GM12878 (cell line): ENCODE results near the gene ARID4B. TPM values are rescaled to one million over a fixed set of nuclear protein-coding genes. Genes with fewer than 3 reads are reported as not detected.

Experiments used
- ATAC-seq: fragments of 200-7000 bp; cut with Tn5 transposase; 3 replicates; pipeline ENCODE4 v1.9.1; 2020; ENCODE audit warnings: mild to moderate bottlenecking, moderate library complexity
- BruUV-seq: library from RNA; stranded (reverse); fragments of 400-500 nt; replicated peaks from 2 replicates; lab custom pipeline; 2021; lab: Mats Ljungman, UMichigan
- CTCF ChIA-PET: fragments of 300-600 bp; sonication (Branson Sonifier 250); formaldehyde crosslinking; extraction: SDS; loops from one replicate; lab custom pipeline; 2021; ENCODE audit warnings: inconsistent platforms; lab: Yijun Ruan, JAX
- POLR2A ChIA-PET: fragments of 350-600 bp; formaldehyde crosslinking; extraction: SDS; loops from one replicate; lab custom pipeline; 2021; ENCODE audit warnings: inconsistent platforms; lab: Charles Lee
- RAD21 ChIA-PET: fragments of 300-600 bp; sonication (Branson Sonifier 250); formaldehyde crosslinking; loops from one replicate; lab custom pipeline; 2023; ENCODE audit warnings: antibody characterized with exemption; ENCODE audit not compliant: unreplicated experiment; lab: Charles Lee
- SMC1A ChIA-PET: fragments of 300-600 bp; sonication (Branson Sonifier 250); formaldehyde crosslinking; loops from one replicate; lab custom pipeline; 2023; ENCODE audit not compliant: unreplicated experiment, uncharacterized antibody; lab: Charles Lee
- DNase-seq: peaks from one replicate; pipeline ENCODE4 v3.0.0-alpha.2; 2011; ENCODE audit warnings: low read depth, low spot score
- FAIRE-seq: peaks from 3 replicates; lab custom pipeline; 2011; peaks lifted over from hg19 to GRCh38; lab: Jason Lieb, UNC
- H2AFZ ChIP-seq: 2 replicates; pipeline ENCODE4 v1.6.0; 2011; ENCODE audit warnings: low read depth, low read length, control low read depth; ENCODE audit not compliant: control insufficient read depth
- H3K27ac ChIP-seq: 2 replicates; pipeline ENCODE4 v1.5.1; 2011; ENCODE audit warnings: control low read depth; ENCODE audit not compliant: control insufficient read depth, insufficient read depth
- H3K27me3 ChIP-seq, 2 experiments: replicated peaks in 1 of 2; 2 replicates each; pipeline versions ENCODE4 v1.6.0 to v1.6.1; 2011; ENCODE audit warnings: low read length in 1 of 2; ENCODE audit not compliant: control insufficient read depth in 2 of 2, insufficient read depth in 2 of 2
- H3K36me3 ChIP-seq, 2 experiments: 2 replicates each; pipeline ENCODE4 v1.5.1; 2011; ENCODE audit warnings: low read length in 1 of 2; ENCODE audit not compliant: control insufficient read depth in 2 of 2, insufficient read depth in 2 of 2
- H3K4me1 ChIP-seq: 2 replicates; pipeline ENCODE4 v1.6.1; 2011; ENCODE audit warnings: mild to moderate bottlenecking, low read length, moderate library complexity, mixed read lengths; ENCODE audit not compliant: control insufficient read depth, insufficient read depth
- H3K4me2 ChIP-seq: 2 replicates; pipeline ENCODE4 v1.6.0; 2011; ENCODE audit warnings: control low read depth; ENCODE audit not compliant: control insufficient read depth, insufficient read depth
- H3K4me3 ChIP-seq: fragments of 200-600 bp; sonication (generic); 2 replicates; pipeline ENCODE4 v1.5.1; 2016
- H3K79me2 ChIP-seq: 2 replicates; pipeline ENCODE4 v1.6.0; 2011; ENCODE audit warnings: low read length; ENCODE audit not compliant: control insufficient read depth, insufficient read depth
- H3K9ac ChIP-seq: 2 replicates; pipeline ENCODE4 v1.8.0; 2011; ENCODE audit warnings: low read length, control low read depth, mixed read lengths; ENCODE audit not compliant: control insufficient read depth, insufficient read depth
- H3K9me3 ChIP-seq: replicated peaks from 3 replicates; pipeline ENCODE4 v1.5.1; 2011; ENCODE audit warnings: mild to moderate bottlenecking, low read length; ENCODE audit not compliant: control insufficient read depth, insufficient read depth
- H4K20me1 ChIP-seq: 2 replicates; pipeline ENCODE4 v1.6.0; 2011; ENCODE audit not compliant: control insufficient read depth, insufficient read depth
- EP300 ChIP-seq, 2 experiments: fragments of 150-350 bp in 1 of 2; IDR thresholded peaks; 2 replicates each; pipeline ENCODE4 v1.6.1; 2011 to 2012; ENCODE audit warnings: low read depth in 2 of 2, low read length in 2 of 2, borderline replicate concordance in 1 of 2, improper control_type of control experiment in 1 of 2, inconsistent platforms in 1 of 2; ENCODE audit not compliant: control insufficient read depth in 1 of 2
- ETV6 ChIP-seq, 2 experiments: fragments of 450-650 bp in 1 of 2; IDR thresholded peaks in 1 of 2; conservative IDR thresholded peaks in 1 of 2; 2 replicates each; pipeline ENCODE4 v1.6.1; 2014; ENCODE audit warnings: antibody characterized with exemption in 1 of 2, borderline replicate concordance in 1 of 2, low read depth in 1 of 2, mild to moderate bottlenecking in 1 of 2, moderate library complexity in 1 of 2
- HDGF ChIP-seq: fragments of 450-650 bp; IDR thresholded peaks from 2 replicates; pipeline ENCODE4 v1.6.1; 2016; ENCODE audit warnings: antibody characterized with exemption
- JUNB ChIP-seq: IDR thresholded peaks from 2 replicates; pipeline ENCODE4 v1.6.1; 2016; ENCODE audit warnings: antibody characterized with exemption, mild to moderate bottlenecking
- MTA2 ChIP-seq: fragments of 450-650 bp; IDR thresholded peaks from 2 replicates; pipeline ENCODE4 v1.6.1; 2016; ENCODE audit warnings: low read depth, mild to moderate bottlenecking, moderate library complexity
- NFXL1 ChIP-seq: fragments of 450-650 bp; IDR thresholded peaks from 2 replicates; pipeline ENCODE4 v1.6.1; 2017; ENCODE audit warnings: antibody characterized with exemption, mild to moderate bottlenecking, borderline replicate concordance
- NR2C2 ChIP-seq: IDR thresholded peaks from 2 replicates; pipeline ENCODE4 v1.6.1; 2011; ENCODE audit warnings: borderline replicate concordance, low read depth; ENCODE audit not compliant: control insufficient read depth, insufficient read length
- RUNX3 ChIP-seq: IDR thresholded peaks from 2 replicates; pipeline ENCODE4 v1.6.1; 2012; ENCODE audit warnings: low read length, inconsistent platforms
- TBL1XR1 ChIP-seq: IDR thresholded peaks from 2 replicates; pipeline ENCODE4 v1.6.1; 2012; ENCODE audit warnings: low read depth, low read length, improper control_type of control experiment
- WGBS: methylation state at CpG from one replicate; pipeline ENCODE4 v1.1.6; 2016; ENCODE audit warnings: low lambda C conversion rate; ENCODE audit not compliant: insufficient replicate concordance, insufficient coverage; ENCODE audit errors: missing lambda C conversion rate; 5-methylcytosine and 5-hydroxymethylcytosine counted together
- in situ Hi-C: fragments of 300-500 bp; cut with MboI; formaldehyde crosslinking; loops from 9 replicates; pipeline ENCODE4 v1.14.3; 2018; ENCODE audit warnings: mixed read lengths
- intact Hi-C: fragments of 100-400 bp; cut with micrococcal nuclease; formaldehyde crosslinking; loops from one replicate; pipeline ENCODE4 v1.14.2; 2022; ENCODE audit not compliant: unreplicated experiment
- polyA plus RNA-seq, 11 experiments: library from polyadenylated mRNA; depleted of rRNA in 4 of 11; unstranded in 6 of 11; stranded (reverse) in 5 of 11; fragments of >200 nt; fragmentation: Nextera tagmentation in 4 of 11; fragmentation: Illumina TruSeq in 1 of 11; extraction: Ambion mirVana in 4 of 11; extraction: Trizol in 1 of 11; gene quantifications; 1 replicate in 1 of 11; 2 replicates in 10 of 11; pipeline versions ENCODE4 v1.2.1 to v1.2.3, GENCODE V29; 2011 to 2016; ENCODE audit warnings: inconsistent platforms in 2 of 11, missing spikeins in 2 of 11, low read depth in 1 of 11
- total RNA-seq, 4 experiments: library from RNA; depleted of rRNA in 3 of 4; stranded (reverse); fragments of >200 nt in 3 of 4; fragmentation: Illumina TruSeq in 1 of 4; extraction: Trizol in 1 of 4; gene quantifications; 2 replicates each; pipeline versions ENCODE4 v1.2.1 to v1.2.3, GENCODE V29; 2013 to 2021
- TF ChIP-seq, protein P1 (sequence below), 3 experiments: IDR thresholded peaks in 2 of 3; conservative IDR thresholded peaks in 1 of 3; 2 replicates each; pipeline ENCODE4 v1.5.1; 2011; ENCODE audit warnings: low read depth in 3 of 3, low read length in 3 of 3, mild to moderate bottlenecking in 3 of 3, control low read depth in 2 of 3, moderate library complexity in 2 of 3, inconsistent platforms in 1 of 3, mixed read lengths in 1 of 3; ENCODE audit not compliant: control insufficient read depth in 2 of 3, insufficient read depth in 1 of 3; ENCODE audit errors: extremely low read depth in 1 of 3
- TF ChIP-seq, protein P2 (sequence below): fragments of 450-650 bp; IDR thresholded peaks from 2 replicates; pipeline ENCODE4 v1.6.1; 2017; ENCODE audit warnings: mild to moderate bottlenecking, moderate library complexity

ARID4B gene
- total and polyA plus RNA-seq, 10 of the 15 experiments (the other 5 are each of a cell fraction or from before 2014, with no cell fraction given) = 13.6 to 39.1 (median 28.0) TPM

DNA sequence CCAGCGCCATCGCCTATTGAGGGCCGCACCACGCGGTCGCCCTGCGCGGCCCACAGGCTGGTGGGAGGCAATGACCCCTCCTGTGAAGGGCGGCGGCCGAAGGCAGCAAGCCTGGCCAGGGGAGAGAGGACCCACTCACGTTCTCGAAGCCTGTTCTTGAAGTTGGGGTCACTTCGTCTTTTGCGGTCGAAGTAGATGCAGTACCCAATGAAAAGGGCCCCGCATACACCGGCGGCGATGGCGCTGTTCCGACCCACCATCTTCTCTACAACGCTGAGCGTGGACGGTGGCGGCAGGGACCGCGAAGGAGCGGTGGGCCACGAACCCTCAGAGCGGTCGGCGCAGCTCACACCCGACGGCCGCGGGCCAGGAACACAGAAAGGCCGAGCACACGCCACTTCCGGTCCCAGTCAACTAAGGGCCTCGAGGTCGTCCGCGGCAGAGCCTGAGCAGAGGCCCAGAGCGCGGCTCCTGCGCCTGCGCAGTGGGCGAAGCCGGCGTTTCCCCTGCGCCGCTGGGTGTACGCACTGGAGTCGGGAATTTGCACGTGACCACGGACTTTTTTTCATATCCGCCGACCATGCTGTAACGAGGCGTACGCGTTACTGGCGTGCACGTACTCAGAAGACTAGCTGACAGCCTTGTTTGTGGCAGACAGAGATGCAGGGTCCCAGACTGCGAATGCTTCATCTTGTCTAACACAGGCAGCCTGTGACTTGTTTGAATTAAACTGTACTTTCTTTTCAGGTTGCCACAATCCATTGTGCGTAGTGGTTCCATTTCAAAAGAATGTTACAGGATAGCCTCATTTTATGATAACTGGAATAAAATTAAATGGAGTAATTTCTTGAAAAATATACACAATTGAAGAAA lies 199.3 kb downstream of the ARID4B start, which contains the start of gene TOMM20:
TSS of gene TOMM20 (minus strand) at position 382 of the 873 bp plus-strand sequence. CDS start at position 260, 122 bp downstream.
- Histone ChIP-seq H4K20me1 (no peaks in the 10 kb centered on the region), H2AFZ (peak within 1 kb of the TSS; percentile 89), H3K27me3 (no peaks in the 10 kb centered on the region), H3K4me3 (peak within 1 kb of the TSS; percentile 90), H3K36me3 (peaks cover 2 to 20% of the 10 kb centered on the region in 2 experiments), H3K27ac (peak within 1 kb of the TSS; percentile 90), H3K4me1 (0 out of 2 replicates have a peak, but pooled peaks cover 3% of the 10 kb centered on the region), H3K79me2 (peaks cover 53% of the 10 kb centered on the region), H3K4me2 (peak within 1 kb of the TSS; percentile 87), H3K9me3 (no peaks in the 10 kb centered on the region), H3K9ac (peak within 1 kb of the TSS; percentile 94)
- in situ Hi-C loops = no loop called here
- ChIA-PET RAD21 (interaction anchor here (1.3 to 2.1 kb wide), 2 partner anchors 23 to 288 kb away, joined by 4 to 10 read pairs; no protein-coding TSS in a partner anchor), POLR2A (interaction anchor here (0.5 to 1.3 kb wide), 2 partner anchors 25 to 32 kb away, joined by 3 to 6 read pairs; partner anchors contain the start of gene RBM34), CTCF (interaction anchor here (1.2 to 2.1 kb wide), 2 partner anchors 24 to 28 kb away, joined by 6 read pairs; no protein-coding TSS in a partner anchor), SMC1A (interaction anchor here (1.3 to 2.5 kb wide), 3 partner anchors 11 to 23 kb away, joined by 4 to 18 read pairs (median 5); no protein-coding TSS in a partner anchor)
- FAIRE-seq = peak; percentile 90
- peak; percentile 92 for ATAC-seq
- intact Hi-C loops = loop anchor here (2.0 to 5.0 kb wide), 3 partner anchors 24 to 199 kb away; partner anchors contain the start of genes ARID4B, GGPS1 and RBM34
- BruUV-seq = TSS peak; percentile 68
- peak; percentile 95 for DNase-seq
- WGBS = 2% methylated on average over 67 of the region's 67 CpGs
- no peak for TF ChIP-seq ETV6 (conservative IDR thresholded peaks at IDR 0.05 in 1 of 2, IDR thresholded peaks at IDR 0.05 in 1 of 2; ENCODE audit: borderline replicate concordance in 1 of 2, low read depth in 1 of 2)
- TF ChIP-seq NFXL1 = no peak
- TF ChIP-seq, protein P1, sequence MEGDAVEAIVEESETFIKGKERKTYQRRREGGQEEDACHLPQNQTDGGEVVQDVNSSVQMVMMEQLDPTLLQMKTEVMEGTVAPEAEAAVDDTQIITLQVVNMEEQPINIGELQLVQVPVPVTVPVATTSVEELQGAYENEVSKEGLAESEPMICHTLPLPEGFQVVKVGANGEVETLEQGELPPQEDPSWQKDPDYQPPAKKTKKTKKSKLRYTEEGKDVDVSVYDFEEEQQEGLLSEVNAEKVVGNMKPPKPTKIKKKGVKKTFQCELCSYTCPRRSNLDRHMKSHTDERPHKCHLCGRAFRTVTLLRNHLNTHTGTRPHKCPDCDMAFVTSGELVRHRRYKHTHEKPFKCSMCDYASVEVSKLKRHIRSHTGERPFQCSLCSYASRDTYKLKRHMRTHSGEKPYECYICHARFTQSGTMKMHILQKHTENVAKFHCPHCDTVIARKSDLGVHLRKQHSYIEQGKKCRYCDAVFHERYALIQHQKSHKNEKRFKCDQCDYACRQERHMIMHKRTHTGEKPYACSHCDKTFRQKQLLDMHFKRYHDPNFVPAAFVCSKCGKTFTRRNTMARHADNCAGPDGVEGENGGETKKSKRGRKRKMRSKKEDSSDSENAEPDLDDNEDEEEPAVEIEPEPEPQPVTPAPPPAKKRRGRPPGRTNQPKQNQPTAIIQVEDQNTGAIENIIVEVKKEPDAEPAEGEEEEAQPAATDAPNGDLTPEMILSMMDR (IDR thresholded peaks at IDR 0.05 in 2 of 3, conservative IDR thresholded peaks at IDR 0.05 in 1 of 3; ENCODE audit: control insufficient read depth in 2 of 3, extremely low read depth in 1 of 3, insufficient read depth in 1 of 3, low read depth in 3 of 3, low read length in 3 of 3) = no peak
- 0 out of 2 replicates have a peak, but pooled peaks have one; percentile 30 for TF ChIP-seq TBL1XR1
- no peak for TF ChIP-seq MTA2
- no peak for TF ChIP-seq EP300 (IDR thresholded peaks at IDR 0.05; ENCODE audit: borderline replicate concordance in 1 of 2, control insufficient read depth in 1 of 2, low read depth in 2 of 2, low read length in 2 of 2)
- peak; percentile 77; the same call in 1 of the 2 replicates for TF ChIP-seq HDGF
- TF ChIP-seq, protein P2, sequence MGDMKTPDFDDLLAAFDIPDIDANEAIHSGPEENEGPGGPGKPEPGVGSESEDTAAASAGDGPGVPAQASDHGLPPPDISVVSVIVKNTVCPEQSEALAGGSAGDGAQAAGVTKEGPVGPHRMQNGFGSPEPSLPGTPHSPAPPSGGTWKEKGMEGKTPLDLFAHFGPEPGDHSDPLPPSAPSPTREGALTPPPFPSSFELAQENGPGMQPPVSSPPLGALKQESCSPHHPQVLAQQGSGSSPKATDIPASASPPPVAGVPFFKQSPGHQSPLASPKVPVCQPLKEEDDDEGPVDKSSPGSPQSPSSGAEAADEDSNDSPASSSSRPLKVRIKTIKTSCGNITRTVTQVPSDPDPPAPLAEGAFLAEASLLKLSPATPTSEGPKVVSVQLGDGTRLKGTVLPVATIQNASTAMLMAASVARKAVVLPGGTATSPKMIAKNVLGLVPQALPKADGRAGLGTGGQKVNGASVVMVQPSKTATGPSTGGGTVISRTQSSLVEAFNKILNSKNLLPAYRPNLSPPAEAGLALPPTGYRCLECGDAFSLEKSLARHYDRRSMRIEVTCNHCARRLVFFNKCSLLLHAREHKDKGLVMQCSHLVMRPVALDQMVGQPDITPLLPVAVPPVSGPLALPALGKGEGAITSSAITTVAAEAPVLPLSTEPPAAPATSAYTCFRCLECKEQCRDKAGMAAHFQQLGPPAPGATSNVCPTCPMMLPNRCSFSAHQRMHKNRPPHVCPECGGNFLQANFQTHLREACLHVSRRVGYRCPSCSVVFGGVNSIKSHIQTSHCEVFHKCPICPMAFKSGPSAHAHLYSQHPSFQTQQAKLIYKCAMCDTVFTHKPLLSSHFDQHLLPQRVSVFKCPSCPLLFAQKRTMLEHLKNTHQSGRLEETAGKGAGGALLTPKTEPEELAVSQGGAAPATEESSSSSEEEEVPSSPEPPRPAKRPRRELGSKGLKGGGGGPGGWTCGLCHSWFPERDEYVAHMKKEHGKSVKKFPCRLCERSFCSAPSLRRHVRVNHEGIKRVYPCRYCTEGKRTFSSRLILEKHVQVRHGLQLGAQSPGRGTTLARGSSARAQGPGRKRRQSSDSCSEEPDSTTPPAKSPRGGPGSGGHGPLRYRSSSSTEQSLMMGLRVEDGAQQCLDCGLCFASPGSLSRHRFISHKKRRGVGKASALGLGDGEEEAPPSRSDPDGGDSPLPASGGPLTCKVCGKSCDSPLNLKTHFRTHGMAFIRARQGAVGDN = peak; percentile 83
- TF ChIP-seq RUNX3 = peak; percentile 74
- TF ChIP-seq JUNB = no peak
- TF ChIP-seq NR2C2 = no peak
